IMR-90 (cell line): ENCODE data around the gene BRPF1. TPM values are rescaled to one million over a fixed set of nuclear protein-coding genes. Genes with fewer than 3 reads are reported as not detected.

Experiments
- ATAC-seq: fragments of 200-7000 bp; cut with Tn5 transposase; 2 replicates; pipeline ENCODE4 v1.9.1; 2020; ENCODE audit warnings: low read depth, mild to moderate bottlenecking, moderate library complexity
- BruUV-seq: library from RNA; stranded (reverse); fragments of 400-500 nt; replicated peaks from 2 replicates; lab custom pipeline; 2021; lab: Mats Ljungman, UMichigan
- CTCF ChIA-PET: fragments of 300-600 bp; formaldehyde crosslinking; extraction: SDS; loops from one replicate; lab custom pipeline; 2021; ENCODE audit warnings: antibody characterized with exemption; lab: Yijun Ruan, JAX
- POLR2A ChIA-PET: fragments of 300-600 bp; sonication (Branson Sonifier 250); formaldehyde crosslinking; loops from one replicate; lab custom pipeline; 2022; ENCODE audit warnings: antibody characterized with exemption; ENCODE audit not compliant: unreplicated experiment; lab: Charles Lee
- DNase-seq: peaks from one replicate; pipeline ENCODE4 v3.0.0; 2013
- H2AFZ ChIP-seq: replicated peaks from 2 replicates; pipeline ENCODE3; 2013; ENCODE audit warnings: low read length, mild to moderate bottlenecking; ENCODE audit not compliant: poor library complexity
- H2AK5ac ChIP-seq: 2 replicates; pipeline ENCODE4 v1.6.1; 2013; ENCODE audit warnings: low read depth, low read length, inconsistent platforms
- H2AK9ac ChIP-seq: replicated peaks from 2 replicates; pipeline ENCODE3; 2013; ENCODE audit warnings: mild to moderate bottlenecking, low read depth, low read length, moderate library complexity; ENCODE audit not compliant: poor library complexity
- H2BK120ac ChIP-seq: 2 replicates; pipeline ENCODE4 v1.6.1; 2013; ENCODE audit warnings: low read depth, low read length, inconsistent platforms
- H2BK15ac ChIP-seq: 3 replicates; pipeline ENCODE4 v1.6.1; 2013; ENCODE audit warnings: low read depth, low read length, inconsistent platforms
- H2BK20ac ChIP-seq: 2 replicates; pipeline ENCODE4 v1.6.1; 2013; ENCODE audit warnings: low read depth, mild to moderate bottlenecking, inconsistent platforms, low read length, moderate library complexity
- H2BK5ac ChIP-seq: 2 replicates; pipeline ENCODE4 v1.6.1; 2013; ENCODE audit warnings: mild to moderate bottlenecking, low read depth, low read length, inconsistent platforms; ENCODE audit not compliant: poor library complexity, severe bottlenecking
- H3K14ac ChIP-seq: replicated peaks from 2 replicates; pipeline ENCODE4 v1.6.1; 2013; ENCODE audit warnings: low read depth, low read length, inconsistent platforms
- H3K18ac ChIP-seq: 2 replicates; pipeline ENCODE4 v1.6.1; 2013; ENCODE audit warnings: low read depth, low read length, control low read depth
- H3K23ac ChIP-seq: 2 replicates; pipeline ENCODE4 v1.6.1; 2013; ENCODE audit warnings: low read depth, low read length, inconsistent platforms
- H3K27ac ChIP-seq: 2 replicates; pipeline ENCODE4 v1.5.1; 2013; ENCODE audit warnings: mild to moderate bottlenecking, control low read depth, low read length; ENCODE audit not compliant: insufficient read depth
- H3K27me3 ChIP-seq: 2 replicates; pipeline ENCODE4 v1.6.1; 2013; ENCODE audit warnings: low read length; ENCODE audit not compliant: control insufficient read depth, insufficient read depth
- H3K36me3 ChIP-seq: 2 replicates; pipeline ENCODE4 v1.6.1; 2013; ENCODE audit warnings: low read length, mixed read lengths; ENCODE audit not compliant: control insufficient read depth, insufficient read depth
- H3K4ac ChIP-seq: 2 replicates; pipeline ENCODE4 v1.6.1; 2013; ENCODE audit warnings: low read depth, low read length, inconsistent platforms
- H3K4me1 ChIP-seq: 2 replicates; pipeline ENCODE4 v1.6.1; 2013; ENCODE audit warnings: low read length, mixed read lengths; ENCODE audit not compliant: control insufficient read depth, insufficient read depth
- H3K4me2 ChIP-seq: 2 replicates; pipeline ENCODE4 v1.6.1; 2013; ENCODE audit warnings: low read depth, mild to moderate bottlenecking, control low read depth, low read length, moderate library complexity
- H3K4me3 ChIP-seq: 2 replicates; pipeline ENCODE4 v1.5.1; 2013; ENCODE audit warnings: low read depth, mild to moderate bottlenecking, control low read depth, low read length, moderate library complexity; ENCODE audit not compliant: insufficient read depth
- H3K56ac ChIP-seq: 2 replicates; pipeline ENCODE4 v1.6.1; 2013; ENCODE audit warnings: low read length, inconsistent platforms; ENCODE audit not compliant: insufficient read depth; ENCODE audit errors: extremely low read depth
- H3K79me1 ChIP-seq, 2 experiments: 2 replicates each; pipeline ENCODE4 v1.6.1; 2013; ENCODE audit warnings: low read length in 2 of 2, inconsistent platforms in 1 of 2, low read depth in 1 of 2
- H3K9ac ChIP-seq: 2 replicates; pipeline ENCODE4 v1.6.1; 2013; ENCODE audit warnings: low read depth, low read length, control low read depth
- H3K9me1 ChIP-seq: 2 replicates; pipeline ENCODE4 v1.6.1; 2013; ENCODE audit warnings: low read length, inconsistent platforms; ENCODE audit not compliant: insufficient read depth
- H3K9me3 ChIP-seq: 2 replicates; pipeline ENCODE4 v1.6.1; 2013; ENCODE audit warnings: low read length; ENCODE audit not compliant: control insufficient read depth, insufficient read depth
- H4K20me1 ChIP-seq: 2 replicates; pipeline ENCODE4 v1.6.1; 2013; ENCODE audit warnings: low read length, inconsistent platforms; ENCODE audit not compliant: insufficient read depth
- H4K5ac ChIP-seq: 2 replicates; pipeline ENCODE4 v1.6.1; 2013; ENCODE audit warnings: mild to moderate bottlenecking, low read depth, low read length, control low read depth
- H4K8ac ChIP-seq, 2 experiments: 2 replicates each; pipeline ENCODE4 v1.6.1; 2013; ENCODE audit warnings: low read depth in 2 of 2, low read length in 2 of 2, control low read depth in 1 of 2, inconsistent platforms in 1 of 2
- H4K91ac ChIP-seq: 2 replicates; pipeline ENCODE4 v1.6.1; 2013; ENCODE audit warnings: low read depth, low read length, inconsistent platforms; ENCODE audit not compliant: insufficient read depth
- FOS ChIP-seq: fragments of 150-350 bp; IDR thresholded peaks from 2 replicates; pipeline ENCODE4 v1.6.1; 2016; ENCODE audit warnings: low read depth, low read length
- MAFK ChIP-seq: IDR thresholded peaks from 2 replicates; pipeline ENCODE4 v1.6.1; 2012; ENCODE audit warnings: low read depth, low read length, improper control_type of control experiment
- MXI1 ChIP-seq: IDR thresholded peaks from 2 replicates; pipeline ENCODE4 v1.6.1; 2012; ENCODE audit warnings: low read depth, mild to moderate bottlenecking, low read length, moderate library complexity, borderline replicate concordance
- RAD21 ChIP-seq: IDR thresholded peaks from 2 replicates; pipeline ENCODE4 v1.6.1; 2012; ENCODE audit warnings: low read length, improper control_type of control experiment
- WGBS, 2 experiments: methylation state at CpG; one replicate each; pipeline versions ENCODE4 v1.1.5 to v1.1.7; 2013; ENCODE audit warnings: missing lambda C conversion rate in 2 of 2; ENCODE audit not compliant: insufficient read length in 1 of 2; ENCODE audit errors: extremely low coverage in 2 of 2; 5-methylcytosine and 5-hydroxymethylcytosine counted together
- dilution Hi-C: fragments of 300-500 bp; cut with HindIII; formaldehyde crosslinking; loops from one replicate; pipeline ENCODE4 v1.14.3; 2018; ENCODE audit warnings: low sequenced_read_pairs; ENCODE audit not compliant: unreplicated experiment
- in situ Hi-C: fragments of 300-500 bp; cut with MboI; formaldehyde crosslinking; loops from 3 replicates; pipeline ENCODE4 v1.14.3; 2019; ENCODE audit warnings: low sequenced_read_pairs, inconsistent platforms, mixed read lengths
- intact Hi-C: fragments of 100-400 bp; cut with micrococcal nuclease; formaldehyde crosslinking; loops from 2 replicates; pipeline ENCODE4 v1.10.0; 2022
- polyA plus RNA-seq, 3 experiments: library from polyadenylated mRNA; depleted of rRNA; stranded (reverse); fragments of >200 nt; gene quantifications; 2 replicates each; pipeline ENCODE4 v1.2.3, GENCODE V29; 2012; ENCODE audit warnings: low replicate concordance in 1 of 3
- total RNA-seq: library from RNA; depleted of rRNA; stranded (reverse); fragments of >200 nt; gene quantifications from 2 replicates; pipeline ENCODE4 v1.2.3, GENCODE V29; 2012
- TF ChIP-seq, protein P1 (sequence below): conservative IDR thresholded peaks from 2 replicates; pipeline ENCODE4 v1.5.1; 2012; ENCODE audit warnings: mild to moderate bottlenecking, low read depth, low read length, improper control_type of control experiment

BRPF1 gene
- total and polyA plus RNA-seq, 2 of the 4 experiments (the other 2 are of a cell fraction): 13.6 to 15.6 TPM

DNA sequence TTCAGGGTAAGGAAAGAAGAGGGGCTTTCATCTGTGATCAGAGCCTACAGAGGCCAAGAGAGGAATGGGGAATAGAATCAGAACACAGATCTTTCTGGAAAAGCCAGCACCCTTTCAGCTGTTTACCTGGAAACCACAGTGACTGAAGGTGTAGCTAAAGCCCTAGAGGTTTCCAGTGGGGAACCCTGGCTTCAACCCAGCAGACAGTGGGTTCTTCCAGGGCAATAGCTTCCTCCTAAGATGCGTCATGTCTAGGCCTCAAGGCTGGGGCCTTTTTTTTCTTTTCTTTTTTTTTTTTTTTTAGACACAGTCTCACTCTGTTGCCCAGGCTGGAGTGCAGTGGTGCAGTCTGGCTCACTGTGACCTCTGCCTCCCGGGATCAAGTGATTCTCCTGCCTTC, 31.0 kb upstream of the BRPF1 start:
- POLR2A ChIA-PET: no interaction called here

More for the DNA sequence above, 31.0 kb upstream of the BRPF1 start:
- in situ Hi-C loops: no loop called here
- Histone ChIP-seq H3K14ac (no peak overlapping the region), H2AK5ac (no peak overlapping the region), H2BK15ac (no peak overlapping the region), H3K4me2 (no peak overlapping the region), H3K27ac (no peak overlapping the region), H4K91ac (no peak overlapping the region), H3K27me3 (peaks cover 10% of the 10 kb centered on the region; the same call in 1 of the 2 replicates), H3K23ac (no peak overlapping the region), H2BK5ac (no peak overlapping the region), H4K20me1 (no peaks in the 10 kb centered on the region), H3K9ac (no peak overlapping the region), H4K8ac (no peak overlapping the region), H3K9me1 (no peaks in the 10 kb centered on the region), H2BK120ac (no peak overlapping the region), H2BK20ac (no peak overlapping the region), H3K4me3 (no peak overlapping the region), H3K9me3 (no peaks in the 10 kb centered on the region), H4K5ac (no peak overlapping the region), H3K4me1 (no peaks in the 10 kb centered on the region), H2AFZ (no peak overlapping the region), H2AK9ac (no peak overlapping the region), H3K79me1 (no peaks in the 10 kb centered on the region), H3K36me3 (peaks cover 33% of the 10 kb centered on the region), H3K18ac (no peak overlapping the region), H3K4ac (no peak overlapping the region), H3K56ac (no peak overlapping the region)
- intact Hi-C loops: no loop called here
- CTCF ChIA-PET: no interaction called here
- ATAC-seq (no peak), DNase-seq (no peak)
- dilution Hi-C loops: no loop called here
- BruUV-seq: no TSS peak
- TF ChIP-seq FOS: no peak
- no peak for TF ChIP-seq MAFK
- TF ChIP-seq RAD21: no peak
- TF ChIP-seq, protein P1, sequence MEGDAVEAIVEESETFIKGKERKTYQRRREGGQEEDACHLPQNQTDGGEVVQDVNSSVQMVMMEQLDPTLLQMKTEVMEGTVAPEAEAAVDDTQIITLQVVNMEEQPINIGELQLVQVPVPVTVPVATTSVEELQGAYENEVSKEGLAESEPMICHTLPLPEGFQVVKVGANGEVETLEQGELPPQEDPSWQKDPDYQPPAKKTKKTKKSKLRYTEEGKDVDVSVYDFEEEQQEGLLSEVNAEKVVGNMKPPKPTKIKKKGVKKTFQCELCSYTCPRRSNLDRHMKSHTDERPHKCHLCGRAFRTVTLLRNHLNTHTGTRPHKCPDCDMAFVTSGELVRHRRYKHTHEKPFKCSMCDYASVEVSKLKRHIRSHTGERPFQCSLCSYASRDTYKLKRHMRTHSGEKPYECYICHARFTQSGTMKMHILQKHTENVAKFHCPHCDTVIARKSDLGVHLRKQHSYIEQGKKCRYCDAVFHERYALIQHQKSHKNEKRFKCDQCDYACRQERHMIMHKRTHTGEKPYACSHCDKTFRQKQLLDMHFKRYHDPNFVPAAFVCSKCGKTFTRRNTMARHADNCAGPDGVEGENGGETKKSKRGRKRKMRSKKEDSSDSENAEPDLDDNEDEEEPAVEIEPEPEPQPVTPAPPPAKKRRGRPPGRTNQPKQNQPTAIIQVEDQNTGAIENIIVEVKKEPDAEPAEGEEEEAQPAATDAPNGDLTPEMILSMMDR: no peak
- no peak for TF ChIP-seq MXI1
- no CpG with 5 or more reads among the region's 2 CpGs for WGBS, 2 experiments
